Central memory CD4-positive, alpha-beta T cell (primary cell): ENCODE measurements around the gene KIRREL3.

Experiments
- DNase-seq: peaks from one replicate; pipeline ENCODE4 v3.0.0; 2022

Gene KIRREL3

DNA sequence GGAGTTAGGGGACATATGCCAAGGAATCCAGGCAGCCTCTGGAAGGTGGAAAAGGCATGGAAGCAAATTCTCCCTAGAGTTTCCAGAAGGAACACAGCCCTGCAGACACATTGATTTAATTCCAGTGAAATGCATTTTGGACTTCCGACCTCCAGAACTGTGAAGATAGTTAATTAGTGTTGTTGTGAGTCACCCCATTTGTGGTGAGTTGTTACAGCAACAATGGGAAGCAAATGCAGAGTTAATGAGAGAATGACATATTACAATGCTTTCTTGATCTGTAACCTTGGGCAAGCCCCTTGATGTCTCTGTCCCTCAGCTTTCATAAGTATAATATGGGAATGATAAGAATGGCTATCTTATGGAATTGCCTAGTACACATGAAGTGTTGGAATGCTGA, 178.7 kb downstream of the KIRREL3 start:
- DNase-seq, result no peak

DNA sequence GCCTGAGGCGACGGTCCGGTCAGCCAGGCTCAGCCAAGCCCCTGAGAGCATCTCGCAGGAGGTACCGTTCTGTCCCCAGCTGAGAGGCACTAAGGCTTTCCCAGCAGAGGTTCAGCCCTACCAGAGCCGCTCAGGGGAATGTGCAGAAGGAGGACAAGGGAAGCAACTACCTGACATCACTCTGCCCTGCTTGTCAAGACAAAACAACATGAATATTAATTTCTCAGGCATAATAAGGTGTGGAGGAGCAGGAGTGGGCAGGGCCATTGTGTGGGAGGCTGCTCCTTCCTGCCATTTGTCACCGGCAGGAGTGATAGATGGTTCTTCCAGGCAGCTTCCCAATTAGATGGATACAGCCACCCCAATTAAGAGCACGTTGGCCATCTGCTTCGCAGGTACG, 181.4 kb downstream of the KIRREL3 start:
- no peak for DNase-seq

- DNase-seq, result no peak
These were observed 182.8 kb downstream of the KIRREL3 start for GRCh38 chr11:126817523-126818450.

DNA sequence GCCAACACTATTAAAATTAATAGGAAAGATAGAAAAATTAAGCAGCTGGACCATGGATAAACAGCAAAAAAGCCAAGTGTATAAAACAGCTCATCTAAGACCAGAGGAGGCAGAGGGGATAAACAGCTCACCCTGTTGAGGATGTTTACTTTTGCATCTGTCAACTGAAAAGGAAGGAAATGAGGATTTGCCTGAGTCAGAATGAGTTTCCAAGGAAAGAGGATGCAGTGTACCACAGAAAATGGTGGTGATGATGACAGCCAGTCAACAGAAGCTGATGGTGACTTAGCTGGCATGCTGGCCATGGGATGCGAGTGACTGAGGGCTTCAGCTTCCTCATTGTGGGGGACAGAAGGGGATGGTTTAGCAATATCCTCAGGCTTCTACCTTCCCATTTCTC, 183.5 kb downstream of the KIRREL3 start:
- no peak for DNase-seq

- DNase-seq, result no peak
These were observed 183.9 kb downstream of the KIRREL3 start for GRCh38 chr11:126816645-126817044.

DNA sequence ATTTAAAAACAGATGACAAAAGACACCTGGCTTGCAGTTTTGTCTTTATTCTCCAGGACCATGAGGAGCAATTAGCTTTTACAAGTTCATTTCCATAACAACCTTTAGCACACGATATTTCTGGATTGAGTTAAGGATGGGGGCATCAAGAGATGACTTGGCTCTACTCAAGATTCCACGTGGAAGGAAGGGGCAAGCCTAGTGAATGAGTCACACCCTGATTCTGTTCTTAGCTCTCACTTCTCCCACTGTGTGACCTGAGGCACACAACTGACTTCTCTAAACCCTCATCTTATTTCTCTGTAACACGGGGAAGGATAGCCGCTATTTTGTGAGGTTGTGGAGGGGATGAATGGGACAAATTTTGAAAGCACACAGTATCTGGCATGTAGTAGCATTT, 185.5 kb downstream of the KIRREL3 start:
- no peak for DNase-seq

- no peak for DNase-seq
These were observed 189.8 kb downstream of the KIRREL3 start for GRCh38 chr11:126810776-126811175.

DNA sequence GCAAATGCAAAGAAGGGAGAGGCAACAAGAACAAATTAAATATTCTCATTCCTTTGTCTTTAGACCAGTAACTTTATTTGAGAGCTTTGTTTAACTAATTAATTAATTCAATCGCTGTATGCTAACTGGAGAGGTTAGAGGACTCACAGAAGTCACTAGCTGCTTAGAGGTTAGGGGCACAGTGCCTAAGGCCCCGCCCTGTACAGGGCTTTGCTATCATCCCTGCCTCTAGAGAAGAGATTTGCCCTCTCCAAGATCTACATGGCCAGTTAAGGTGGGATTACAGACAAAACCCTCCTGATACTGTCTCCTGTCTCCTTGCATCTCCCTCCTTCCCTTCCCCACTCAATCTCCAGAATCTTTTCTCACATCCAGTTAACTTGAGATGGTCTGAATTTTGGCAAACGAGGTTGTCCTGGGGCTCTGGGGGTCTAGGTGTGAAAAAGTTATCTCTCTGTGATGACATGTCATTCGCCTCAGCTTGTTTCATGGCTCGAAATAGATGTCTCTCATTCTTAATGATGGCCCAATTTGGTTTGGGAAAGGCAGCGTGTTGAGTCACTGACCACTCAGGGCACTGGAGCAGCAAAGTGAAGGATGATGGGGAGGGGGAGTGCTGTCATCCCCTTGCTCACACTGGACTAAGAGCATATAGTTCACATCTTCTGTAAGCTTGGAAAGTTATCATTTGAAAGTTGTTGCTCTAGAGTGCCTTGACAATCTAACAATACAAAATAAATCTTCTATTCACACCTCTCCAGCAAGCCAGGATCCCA, 190.9 kb downstream of the KIRREL3 start:
- no peak for DNase-seq

DNA sequence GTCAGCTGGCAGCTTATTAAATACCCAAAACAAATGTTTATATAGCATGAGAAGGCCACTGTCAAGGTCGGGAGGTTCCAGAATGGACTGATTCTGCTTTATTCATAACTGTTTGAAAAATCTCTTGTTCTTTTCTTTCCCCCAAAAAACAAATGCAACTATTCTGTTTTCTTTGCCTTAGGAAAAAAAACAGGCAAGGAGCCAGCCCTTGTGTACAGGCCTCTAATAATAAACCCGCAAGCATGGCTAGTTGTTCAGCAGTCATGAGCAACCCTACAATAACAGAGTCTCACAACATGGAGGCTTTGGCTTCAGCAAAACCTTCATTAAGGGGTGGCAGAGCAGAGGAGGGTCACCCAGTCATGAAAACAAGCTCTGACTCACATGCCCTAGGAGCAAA, 191.7 kb downstream of the KIRREL3 start:
- no peak for DNase-seq

DNA sequence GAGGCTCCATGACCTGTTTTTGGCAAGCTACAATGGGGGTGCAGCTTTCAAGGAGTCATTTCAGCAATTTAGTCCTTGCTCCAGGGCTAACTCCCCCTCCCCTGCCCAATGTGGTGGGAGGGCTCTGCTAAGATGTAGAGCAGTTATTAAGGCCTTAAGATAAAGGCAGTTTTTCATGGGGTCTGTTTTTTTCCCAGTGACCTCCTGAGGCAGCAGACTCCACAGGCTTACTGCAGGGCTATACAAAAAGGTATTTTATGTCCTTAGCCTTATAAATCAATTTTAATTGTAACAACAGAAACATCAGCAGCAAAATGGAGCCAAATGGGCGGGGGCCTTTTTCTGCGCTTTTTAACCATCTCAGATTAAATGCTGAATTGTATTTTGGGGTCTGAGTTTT, 192.3 kb downstream of the KIRREL3 start:
- DNase-seq, result no peak

DNA sequence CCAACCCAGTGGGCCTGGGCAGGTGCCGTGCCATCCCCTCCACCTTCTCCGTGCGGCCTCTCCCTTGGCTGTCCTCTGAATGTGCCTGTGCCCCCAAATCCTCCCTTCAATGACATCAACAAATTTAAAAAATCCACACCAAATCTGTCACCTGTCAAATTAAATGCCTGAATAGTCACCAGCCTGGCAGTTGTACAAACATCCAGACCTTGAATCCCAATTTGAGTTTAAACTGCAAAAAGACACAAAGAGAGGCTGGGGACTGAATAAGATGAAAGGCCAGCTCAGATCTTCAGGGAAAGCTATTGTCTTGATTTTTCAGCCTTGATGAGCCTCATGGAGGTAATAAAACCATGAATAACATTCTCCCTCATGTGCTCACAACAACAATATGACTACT, 194.7 kb downstream of the KIRREL3 start:
- no peak for DNase-seq

GRCh38 chr11:126804363-126804762, 196.2 kb downstream of the KIRREL3 start:
- DNase-seq, result no peak

DNA sequence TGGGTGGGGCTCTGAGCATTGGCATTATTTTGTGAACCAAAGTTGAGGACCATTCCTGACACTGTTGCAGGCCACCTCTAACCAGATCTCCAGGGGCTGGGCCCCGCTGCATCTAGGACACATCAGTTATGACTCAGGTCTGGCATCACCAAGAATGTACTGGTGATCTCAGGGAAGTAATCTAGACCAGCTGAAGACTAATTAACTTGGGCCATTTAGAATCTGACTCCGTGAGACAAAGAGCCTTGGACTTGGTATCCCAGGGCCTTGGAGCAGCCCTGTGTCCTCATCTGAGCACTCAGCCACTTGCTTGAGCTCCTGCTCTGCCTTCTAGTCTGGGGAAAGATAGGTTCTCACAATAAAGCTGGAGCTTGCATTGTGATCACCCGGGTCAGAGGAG, 200.6 kb downstream of the KIRREL3 start:
- no peak for DNase-seq

GRCh38 chr11:126797457-126798169, 203.0 kb downstream of the KIRREL3 start:
- DNase-seq, result no peak

DNA sequence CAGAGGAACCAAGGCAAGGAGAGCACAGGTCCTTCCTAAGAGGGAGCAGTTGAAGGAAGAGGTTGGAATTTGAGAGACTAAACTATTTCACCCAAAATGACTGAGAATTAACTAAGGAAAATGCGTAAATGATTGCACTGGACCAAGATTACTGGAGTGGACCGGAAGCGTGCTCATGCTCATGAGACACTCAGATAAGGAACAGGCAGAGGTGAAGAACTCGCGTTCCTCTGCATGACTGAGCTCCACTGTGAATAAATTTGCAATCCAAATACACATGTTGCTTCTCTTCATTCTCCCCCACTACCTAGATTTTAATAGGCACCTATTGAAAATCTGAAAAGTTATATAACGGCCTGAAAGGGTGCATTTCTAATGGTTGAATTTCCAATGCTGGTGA, 207.0 kb downstream of the KIRREL3 start:
- no peak for DNase-seq

- DNase-seq, result no peak
These were observed 208.6 kb downstream of the KIRREL3 start for GRCh38 chr11:126791991-126792390.

DNA sequence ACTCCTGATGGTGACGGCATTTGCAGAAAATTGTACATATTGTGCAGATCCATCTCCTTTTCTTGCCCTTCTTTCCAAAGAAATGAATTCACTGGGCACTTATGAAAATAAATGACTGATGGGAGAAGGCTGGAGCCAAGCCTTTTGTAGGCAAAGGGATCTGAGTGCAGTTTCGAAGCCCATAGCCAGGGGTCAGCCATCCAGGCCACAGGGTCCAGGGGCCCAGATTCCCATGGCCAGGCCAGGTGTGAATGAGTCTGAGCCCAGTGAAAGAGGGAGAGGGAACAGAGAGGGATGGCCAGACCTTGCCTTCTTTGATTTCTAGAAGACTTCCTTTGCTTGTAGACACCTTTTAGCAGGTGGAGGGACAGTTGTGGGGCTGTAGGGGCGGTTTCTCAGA, 209.1 kb downstream of the KIRREL3 start:
- no peak for DNase-seq

DNA sequence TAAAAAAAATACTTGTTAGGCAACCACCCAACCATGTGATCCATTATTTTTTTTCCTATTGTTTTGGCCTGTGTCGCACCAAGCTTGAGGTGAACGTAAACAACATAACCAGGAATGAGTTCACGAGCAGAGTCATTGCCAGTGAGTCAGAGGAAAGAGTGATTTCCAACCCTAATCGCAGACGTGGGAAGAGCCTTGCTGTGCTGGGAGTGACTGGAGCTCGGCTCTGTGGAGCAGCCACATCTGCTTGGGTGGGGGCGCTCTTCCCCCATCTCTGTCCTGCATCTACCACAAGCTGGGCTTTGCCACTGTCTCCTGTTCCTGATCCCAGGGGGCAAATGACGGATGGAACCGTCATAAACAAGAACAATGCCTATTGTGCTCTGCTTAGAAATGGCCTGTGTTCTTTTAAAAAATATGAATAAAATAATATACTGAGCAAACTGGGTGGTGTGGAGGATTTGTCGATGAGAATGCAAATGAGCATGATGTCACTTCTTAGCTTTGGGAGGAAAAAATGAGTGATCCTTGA, 210.0 kb downstream of the KIRREL3 start:
- no peak for DNase-seq

DNA sequence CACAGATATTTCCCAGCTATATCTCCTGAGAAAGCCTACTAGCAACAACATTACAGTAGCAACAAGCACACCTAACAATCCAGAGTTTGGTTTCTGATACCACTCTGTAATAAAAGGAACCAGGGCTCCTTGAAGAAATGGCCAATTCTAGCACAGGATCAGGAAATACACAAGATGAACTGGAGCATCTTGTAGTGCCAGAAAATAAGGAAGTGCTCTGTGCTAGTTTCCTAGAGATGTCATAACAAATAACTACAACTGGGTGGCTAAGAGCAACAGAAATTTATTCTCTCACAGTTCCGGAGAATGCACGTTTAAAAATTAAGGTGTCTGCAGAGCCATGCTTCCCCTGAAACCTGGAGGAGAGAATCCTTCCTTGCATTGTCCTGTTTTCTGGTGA, 217.8 kb downstream of the KIRREL3 start:
- DNase-seq, result no peak

DNA sequence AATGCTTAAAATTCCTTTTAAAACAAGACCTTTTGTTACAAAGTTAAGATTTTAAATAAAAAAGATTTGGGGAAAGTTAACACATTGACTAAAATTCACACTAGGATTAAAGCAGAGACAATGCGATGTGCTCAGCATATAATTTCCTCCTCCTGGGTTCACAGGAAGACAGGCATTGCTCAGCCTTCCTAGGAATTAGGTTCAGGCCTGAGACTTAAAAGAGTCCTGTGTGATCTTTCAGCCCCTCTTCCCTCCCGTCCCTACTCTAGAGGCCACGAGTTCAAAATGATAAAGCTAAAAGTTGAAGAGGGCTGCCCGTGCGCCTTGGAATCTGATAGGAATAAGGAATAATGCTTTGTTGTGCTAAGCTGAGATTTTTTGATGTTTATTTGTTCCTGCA, 218.6 kb downstream of the KIRREL3 start:
- DNase-seq, result no peak

- DNase-seq, result no peak
These were observed 224.5 kb downstream of the KIRREL3 start for GRCh38 chr11:126776119-126776518.

- no peak for DNase-seq
These were observed 228.3 kb downstream of the KIRREL3 start for GRCh38 chr11:126772267-126772666.

DNA sequence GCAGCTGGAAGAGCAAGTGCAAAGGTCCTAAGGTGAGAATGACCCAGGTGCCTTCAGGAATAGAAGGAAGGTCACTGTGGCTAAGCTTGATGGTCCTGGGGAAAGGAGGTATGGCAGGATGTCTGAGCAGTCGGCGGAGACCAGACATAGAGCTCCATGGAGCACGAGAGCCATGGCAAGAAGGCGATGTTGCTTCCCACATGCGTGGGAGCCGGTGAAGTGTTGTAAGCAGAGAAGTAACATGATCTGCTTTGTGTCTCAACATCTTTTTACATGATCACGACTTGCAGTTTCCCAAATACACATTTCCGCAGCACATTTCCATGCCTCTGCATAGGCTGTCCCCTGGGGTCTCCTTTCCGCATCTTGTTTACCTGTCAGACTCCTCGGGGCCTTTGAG, 231.9 kb downstream of the KIRREL3 start:
- no peak for DNase-seq
